HL-60 (cell line): ENCODE data around the gene OR4S2.

ENCODE experiments used
- DNase-seq, 2 experiments: peaks; one replicate each; pipeline ENCODE4 v3.0.0-alpha.2; 2010 to 2020; ENCODE audit warnings: low read depth in 1 of 2, low spot score in 1 of 2
- H3K27ac ChIP-seq: fragments of 250-450 bp; sonication (Bioruptor Pico); replicated peaks from 2 replicates; pipeline ENCODE4 v1.5.1; 2020; ENCODE audit warnings: mild to moderate bottlenecking, moderate library complexity
- H3K27me3 ChIP-seq: fragments of 250-450 bp; sonication (Bioruptor Pico); 2 replicates; pipeline ENCODE4 v1.5.1; 2021; ENCODE audit warnings: mild to moderate bottlenecking, moderate library complexity; ENCODE audit not compliant: insufficient read depth, poor library complexity, severe bottlenecking
- H3K4me3 ChIP-seq: replicated peaks from 2 replicates; pipeline ENCODE4 v1.5.1; 2011; ENCODE audit warnings: mild to moderate bottlenecking, control low read depth, low read length; ENCODE audit not compliant: insufficient read depth
- GABPA ChIP-seq: IDR thresholded peaks from 2 replicates; pipeline ENCODE4 v1.6.1; 2012; ENCODE audit warnings: low read depth
- POLR2AphosphoS5 ChIP-seq: IDR thresholded peaks from 2 replicates; pipeline ENCODE4 v1.6.1; 2012; ENCODE audit warnings: low read depth
- REST ChIP-seq: IDR thresholded peaks from 2 replicates; pipeline ENCODE4 v1.6.1; 2012; ENCODE audit warnings: low read depth; ENCODE audit not compliant: insufficient replicate concordance
- SPI1 ChIP-seq: IDR thresholded peaks from 2 replicates; pipeline ENCODE4 v1.6.1; 2012; ENCODE audit warnings: low read depth, mild to moderate bottlenecking, borderline replicate concordance
- long read RNA-seq: library from polyadenylated mRNA; unstranded; transcript quantifications from one replicate; pipeline ENCODE4 v2.0.0, GENCODE V29; 2020
- TF ChIP-seq, protein P1 (sequence below): IDR thresholded peaks from one replicate; pipeline ENCODE4 v1.5.1; 2011; ENCODE audit warnings: low read length, control low read depth, inconsistent platforms; ENCODE audit not compliant: insufficient read depth

OR4S2 gene
- long read RNA-seq = 0 reads

GRCh38 chr11:55648027-55648426, at the start of gene OR4S2:
OR4S2 (plus strand) TSS chr11:55648327; CDS start chr11:55650904, 2,577 bp downstream.
- no peak for DNase-seq
- no peak within 1 kb of the TSS for H3K27ac ChIP-seq
- TF ChIP-seq GABPA = no peak
- TF ChIP-seq POLR2AphosphoS5 = no peak
- no peak for TF ChIP-seq SPI1
- TF ChIP-seq, protein P1, sequence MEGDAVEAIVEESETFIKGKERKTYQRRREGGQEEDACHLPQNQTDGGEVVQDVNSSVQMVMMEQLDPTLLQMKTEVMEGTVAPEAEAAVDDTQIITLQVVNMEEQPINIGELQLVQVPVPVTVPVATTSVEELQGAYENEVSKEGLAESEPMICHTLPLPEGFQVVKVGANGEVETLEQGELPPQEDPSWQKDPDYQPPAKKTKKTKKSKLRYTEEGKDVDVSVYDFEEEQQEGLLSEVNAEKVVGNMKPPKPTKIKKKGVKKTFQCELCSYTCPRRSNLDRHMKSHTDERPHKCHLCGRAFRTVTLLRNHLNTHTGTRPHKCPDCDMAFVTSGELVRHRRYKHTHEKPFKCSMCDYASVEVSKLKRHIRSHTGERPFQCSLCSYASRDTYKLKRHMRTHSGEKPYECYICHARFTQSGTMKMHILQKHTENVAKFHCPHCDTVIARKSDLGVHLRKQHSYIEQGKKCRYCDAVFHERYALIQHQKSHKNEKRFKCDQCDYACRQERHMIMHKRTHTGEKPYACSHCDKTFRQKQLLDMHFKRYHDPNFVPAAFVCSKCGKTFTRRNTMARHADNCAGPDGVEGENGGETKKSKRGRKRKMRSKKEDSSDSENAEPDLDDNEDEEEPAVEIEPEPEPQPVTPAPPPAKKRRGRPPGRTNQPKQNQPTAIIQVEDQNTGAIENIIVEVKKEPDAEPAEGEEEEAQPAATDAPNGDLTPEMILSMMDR = no peak
- no peak for TF ChIP-seq REST

DNA sequence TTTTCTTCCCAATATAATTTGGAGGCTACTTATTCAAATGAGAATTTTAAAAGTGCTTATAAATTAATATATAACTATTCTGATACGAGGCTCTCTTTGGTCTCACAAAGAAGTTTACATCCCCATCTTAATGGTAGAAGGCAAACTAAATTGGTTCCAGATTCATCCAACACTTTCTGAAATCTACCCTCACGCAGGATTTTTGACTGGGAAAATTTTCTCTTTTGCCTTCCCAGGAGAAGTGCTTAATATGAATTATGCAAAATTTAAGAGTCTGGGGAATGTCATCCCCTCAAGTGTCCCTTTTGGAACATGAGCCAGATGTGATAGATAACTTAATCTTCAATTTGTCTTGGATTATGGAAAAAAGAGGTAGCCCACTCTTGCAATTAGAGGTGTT, 40.6 kb upstream of the OR4S2 start, which contains the start of gene OR4C11:
TSS of gene OR4C11 (minus strand) at position 101 of the 400 bp plus-strand sequence. CDS start 3,272 bp downstream, outside the sequence.
- no peak within 1 kb of the TSS for H3K4me3 ChIP-seq
- no peak within 1 kb of the TSS for H3K27ac ChIP-seq
- no peaks in the 10 kb centered on the region for H3K27me3 ChIP-seq
- TF ChIP-seq, protein P1 = no peak
- TF ChIP-seq GABPA (no peak), SPI1 (no peak), REST (no peak), POLR2AphosphoS5 (no peak)
- no peak for DNase-seq

More at GRCh38 chr11:55648027-55648426, at the start of gene OR4S2:
- Histone ChIP-seq H3K4me3 (no peak within 1 kb of the TSS), H3K27me3 (no peaks in the 10 kb centered on the region)

- Histone ChIP-seq H3K4me3 (no peak overlapping the region), H3K27me3 (no peaks in the 10 kb centered on the region), H3K27ac (no peak overlapping the region)
- DNase-seq = no peak
- no peak for TF ChIP-seq REST
- TF ChIP-seq, protein P1 = no peak
- no peak for TF ChIP-seq POLR2AphosphoS5
- TF ChIP-seq SPI1 = no peak
- no peak for TF ChIP-seq GABPA
Measured at GRCh38 chr11:55624531-55624930, 23.6 kb upstream of the OR4S2 start.
